CD14-positive monocyte (primary cell): Measurements from ENCODE around the gene SSTR3. TPM values are rescaled to one million over a fixed set of nuclear protein-coding genes. Genes with fewer than 3 reads are reported as not detected.

Experiments used
- DNase-seq, 3 donors: peaks; one replicate each; pipeline ENCODE4 v3.0.0-alpha.2; 2011 to 2022
- H2AFZ ChIP-seq: 2 replicates; pipeline ENCODE4 v1.6.0; 2012; ENCODE audit warnings: mild to moderate bottlenecking, low read depth, low read length, inconsistent platforms; ENCODE audit not compliant: insufficient read depth, poor library complexity, severe bottlenecking
- H3K27ac ChIP-seq, 2 donors: 1 replicate in 1 of 2; 2 replicates in 1 of 2; pipeline ENCODE4 v1.5.1; 2012 to 2013; ENCODE audit warnings: low read length in 2 of 2, control low read depth in 1 of 2, inconsistent platforms in 1 of 2, low read depth in 1 of 2, mild to moderate bottlenecking in 1 of 2
- H3K27me3 ChIP-seq, 2 donors: one replicate each; pipeline versions ENCODE4 v1.6.0 to v1.6.1; 2011 to 2013; ENCODE audit warnings: low read length in 2 of 2; ENCODE audit not compliant: control insufficient read depth in 2 of 2, insufficient read depth in 2 of 2
- H3K36me3 ChIP-seq, 2 donors: replicated peaks in 1 of 2; 1 replicate in 1 of 2; 2 replicates in 1 of 2; pipeline versions ENCODE4 v1.5.1 to v1.6.1; 2012 to 2013; ENCODE audit warnings: low read length in 2 of 2, control low read depth in 1 of 2, inconsistent platforms in 1 of 2, mild to moderate bottlenecking in 1 of 2; ENCODE audit not compliant: insufficient read depth in 2 of 2, control insufficient read depth in 1 of 2
- H3K4me1 ChIP-seq, 2 donors: 1 replicate in 1 of 2; 2 replicates in 1 of 2; pipeline versions ENCODE4 v1.5.1 to v1.6.1; 2012 to 2013; ENCODE audit warnings: low read length in 2 of 2, control low read depth in 1 of 2, inconsistent platforms in 1 of 2, mild to moderate bottlenecking in 1 of 2, moderate library complexity in 1 of 2; ENCODE audit not compliant: insufficient read depth in 2 of 2, control insufficient read depth in 1 of 2
- H3K4me2 ChIP-seq: replicated peaks from 2 replicates; pipeline ENCODE3; 2012; ENCODE audit warnings: low read length, moderate library complexity, mild to moderate bottlenecking; ENCODE audit not compliant: poor library complexity, severe bottlenecking; ENCODE audit errors: extremely low read depth
- H3K4me3 ChIP-seq, 3 experiments: fragments of 200-600 bp in 1 of 3; sonication (generic) in 1 of 3; replicated peaks in 1 of 3; 1 replicate in 2 of 3; 2 replicates in 1 of 3; pipeline ENCODE4 v1.5.1; 2011 to 2013; ENCODE audit warnings: low read length in 3 of 3, mild to moderate bottlenecking in 3 of 3, control low read depth in 2 of 3, low read depth in 2 of 3, inconsistent platforms in 1 of 3, moderate library complexity in 1 of 3
- H3K79me2 ChIP-seq: 2 replicates; pipeline ENCODE4 v1.6.0; 2012; ENCODE audit warnings: mild to moderate bottlenecking, control low read depth, inconsistent platforms, low read length, moderate library complexity; ENCODE audit not compliant: insufficient read depth
- H3K9ac ChIP-seq: 2 replicates; pipeline ENCODE4 v1.6.0; 2017; ENCODE audit warnings: low read length, mild to moderate bottlenecking; ENCODE audit not compliant: insufficient read depth, poor library complexity, severe bottlenecking
- H3K9me3 ChIP-seq, 2 donors: replicated peaks in 1 of 2; 1 replicate in 1 of 2; 2 replicates in 1 of 2; pipeline versions ENCODE4 v1.5.1 to v1.6.1; 2012 to 2013; ENCODE audit warnings: low read length in 2 of 2, control low read depth in 1 of 2; ENCODE audit not compliant: control insufficient read depth in 1 of 2, insufficient read depth in 1 of 2
- H4K20me1 ChIP-seq: 2 replicates; pipeline ENCODE4 v1.6.0; 2012; ENCODE audit warnings: mild to moderate bottlenecking, low read length, control low read depth, moderate library complexity; ENCODE audit not compliant: insufficient read depth
- H3K27ac Mint-ChIP-seq, 7 donors: one replicate each; pipeline ENCODE4 v1.8.0; 2020; ENCODE audit warnings: mild to moderate bottlenecking in 7 of 7, mixed read lengths in 7 of 7, moderate library complexity in 6 of 7, inconsistent platforms in 2 of 7
- H3K27me3 Mint-ChIP-seq, 3 donors: one replicate each; pipeline ENCODE4 v1.8.0; 2021 to 2022; ENCODE audit warnings: low read depth in 3 of 3, mild to moderate bottlenecking in 3 of 3, mixed read lengths in 3 of 3, moderate library complexity in 3 of 3, inconsistent platforms in 1 of 3
- H3K36me3 Mint-ChIP-seq, 2 donors: one replicate each; pipeline ENCODE4 v1.8.0; 2020; ENCODE audit warnings: mixed read lengths in 2 of 2, inconsistent platforms in 1 of 2, mild to moderate bottlenecking in 1 of 2
- H3K4me1 Mint-ChIP-seq: one replicate; pipeline ENCODE4 v1.8.0; 2020; ENCODE audit warnings: mild to moderate bottlenecking, mixed read lengths
- H3K4me3 Mint-ChIP-seq, 2 donors: one replicate each; pipeline ENCODE4 v1.8.0; 2020; ENCODE audit warnings: mild to moderate bottlenecking in 2 of 2, mixed read lengths in 2 of 2, moderate library complexity in 1 of 2
- H3K9me3 Mint-ChIP-seq, 7 donors: one replicate each; pipeline ENCODE4 v1.8.0; 2020 to 2022; ENCODE audit warnings: mixed read lengths in 7 of 7, mild to moderate bottlenecking in 6 of 7, moderate library complexity in 6 of 7, inconsistent platforms in 2 of 7
- WGBS: methylation state at CpG from one replicate; pipeline ENCODE4 v1.1.5; 2013; ENCODE audit warnings: missing lambda C conversion rate; ENCODE audit not compliant: insufficient coverage; 5-methylcytosine and 5-hydroxymethylcytosine counted together
- intact Hi-C, 2 donors: fragments of 100-400 bp; cut with micrococcal nuclease; formaldehyde crosslinking; loops; one replicate each; pipeline versions ENCODE4 v1.15.0 to v1.15.1; 2023
- polyA plus RNA-seq, 3 donors: library from polyadenylated mRNA; depleted of rRNA in 1 of 3; unstranded in 2 of 3; stranded (reverse) in 1 of 3; fragments of 300-500 nt in 2 of 3; fragments of >200 nt in 1 of 3; fragmentation: Illumina TruSeq in 2 of 3; gene quantifications; 1 replicate in 2 of 3; 2 replicates in 1 of 3; pipeline ENCODE4 v1.2.3, GENCODE V29; 2012 to 2021
- TF ChIP-seq, protein P1 (sequence below): fragments of 200-600 bp; IDR thresholded peaks from one replicate; pipeline ENCODE4 v1.8.0; 2022; ENCODE audit warnings: antibody characterized with exemption, mild to moderate bottlenecking

Gene SSTR3
- polyA plus RNA-seq, 3 donors: 0.04 TPM; not detected in 2

DNA sequence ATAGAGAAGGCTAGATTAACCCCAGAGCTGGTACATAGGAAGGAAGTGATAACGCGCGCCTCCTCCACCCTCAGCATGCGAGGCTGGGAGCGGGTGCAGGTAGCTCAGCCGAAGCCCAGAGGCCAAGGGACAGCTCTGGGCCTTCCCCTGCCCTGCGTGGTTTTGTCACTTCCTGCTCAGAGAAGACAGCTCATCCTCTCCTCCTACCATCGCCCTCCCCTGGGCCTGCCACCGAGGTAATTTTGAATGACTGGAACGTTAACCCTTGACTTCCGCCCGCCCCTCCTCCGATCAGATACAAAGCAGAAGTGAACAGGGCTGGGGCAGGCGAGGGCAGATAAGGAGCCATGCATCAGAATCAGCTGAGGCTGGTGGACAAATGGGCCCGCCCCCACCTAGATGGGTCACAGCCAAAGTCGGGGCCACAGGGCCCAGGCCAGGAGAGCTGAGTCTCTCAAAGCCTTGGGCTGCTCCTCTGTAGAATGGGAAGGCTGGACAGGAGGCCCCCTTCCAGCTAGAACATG, 30.2 kb upstream of the SSTR3 start:
- Histone ChIP-seq H3K4me1 (peaks cover 79 to 84% of the 10 kb centered on the region in 2 donors), H2AFZ (no peak overlapping the region), H3K9ac (peak overlapping the region; percentile 93), H3K79me2 (peaks cover 67% of the 10 kb centered on the region), H3K4me2 (peak overlapping the region; percentile 97), H3K9me3 (no peaks in the 10 kb centered on the region), H4K20me1 (peaks cover 48% of the 10 kb centered on the region), H3K36me3 (peaks cover 36 to 40% of the 10 kb centered on the region in 2 donors), H3K4me3 (peak overlapping the region; percentile 77 to 99 (median 96)), H3K27ac (peak overlapping the region; percentile 96 to 98), H3K27me3 (no peaks in the 10 kb centered on the region)
- DNase-seq: peak; percentile 92 to 98 (median 97)
- intact Hi-C loops: loop anchor here in 1 of 2 donors (1.0 to 5.0 kb wide), 2 partner anchors 12 to 40 kb away; partner anchors contain the start of gene CYTH4
- Mint-ChIP-seq H3K27ac (peak overlapping the region; percentile 95 to 99 (median 97)), H3K9me3 (no peaks in the 10 kb centered on the region), H3K4me3 (peak overlapping the region; percentile 92 to 95), H3K36me3 (peaks cover 38 to 47% of the 10 kb centered on the region in 2 donors), H3K27me3 (peaks cover 0 to 2% (median 1%) of the 10 kb centered on the region in 3 donors), H3K4me1 (peaks cover 75% of the 10 kb centered on the region)
- TF ChIP-seq, protein P1, sequence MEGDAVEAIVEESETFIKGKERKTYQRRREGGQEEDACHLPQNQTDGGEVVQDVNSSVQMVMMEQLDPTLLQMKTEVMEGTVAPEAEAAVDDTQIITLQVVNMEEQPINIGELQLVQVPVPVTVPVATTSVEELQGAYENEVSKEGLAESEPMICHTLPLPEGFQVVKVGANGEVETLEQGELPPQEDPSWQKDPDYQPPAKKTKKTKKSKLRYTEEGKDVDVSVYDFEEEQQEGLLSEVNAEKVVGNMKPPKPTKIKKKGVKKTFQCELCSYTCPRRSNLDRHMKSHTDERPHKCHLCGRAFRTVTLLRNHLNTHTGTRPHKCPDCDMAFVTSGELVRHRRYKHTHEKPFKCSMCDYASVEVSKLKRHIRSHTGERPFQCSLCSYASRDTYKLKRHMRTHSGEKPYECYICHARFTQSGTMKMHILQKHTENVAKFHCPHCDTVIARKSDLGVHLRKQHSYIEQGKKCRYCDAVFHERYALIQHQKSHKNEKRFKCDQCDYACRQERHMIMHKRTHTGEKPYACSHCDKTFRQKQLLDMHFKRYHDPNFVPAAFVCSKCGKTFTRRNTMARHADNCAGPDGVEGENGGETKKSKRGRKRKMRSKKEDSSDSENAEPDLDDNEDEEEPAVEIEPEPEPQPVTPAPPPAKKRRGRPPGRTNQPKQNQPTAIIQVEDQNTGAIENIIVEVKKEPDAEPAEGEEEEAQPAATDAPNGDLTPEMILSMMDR: no peak
- 0% methylated on average over 15 of the region's 16 CpGs for WGBS

DNA sequence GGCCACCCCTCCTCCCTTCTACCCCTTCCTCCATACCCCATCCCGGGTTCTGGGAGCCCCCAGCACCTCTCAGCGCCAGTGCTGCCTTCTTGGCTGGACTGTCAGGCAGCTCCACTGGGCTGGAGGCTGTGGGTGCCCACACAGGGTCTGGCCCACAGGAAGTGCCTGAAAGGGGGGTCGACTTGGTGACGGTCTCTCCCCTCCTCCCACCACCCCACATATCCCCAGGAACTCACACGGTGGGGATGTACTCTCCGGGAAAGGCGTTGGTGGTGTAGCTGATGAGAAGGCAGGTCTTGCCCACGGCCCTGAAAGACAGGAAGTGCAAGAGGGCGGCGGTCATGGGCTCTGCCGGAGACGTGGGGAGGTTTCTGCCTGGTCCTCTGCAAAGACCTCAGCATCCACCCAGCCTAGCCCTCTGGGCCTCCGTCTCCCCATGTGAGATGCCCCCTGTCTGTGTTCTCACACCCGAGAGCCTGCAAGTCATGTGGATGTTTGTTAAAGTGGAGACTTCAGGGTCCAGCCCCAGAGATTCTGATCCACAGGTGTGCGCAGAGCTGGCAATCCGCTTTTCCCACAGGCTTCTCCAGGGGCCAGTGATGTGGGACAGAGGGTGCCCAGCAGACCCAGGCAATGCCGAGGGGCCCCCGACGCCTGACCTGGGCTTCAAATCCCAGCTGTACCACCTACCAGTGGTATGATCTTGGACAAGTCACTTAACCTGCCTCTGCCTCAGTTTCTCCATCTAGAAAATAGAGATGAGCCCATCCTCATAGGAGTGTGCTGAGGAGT, 29.3 kb upstream of the SSTR3 start:
- Histone ChIP-seq H4K20me1 (peaks cover 57% of the 10 kb centered on the region), H3K27ac (peak overlapping the region; percentile 96 to 98), H3K4me1 (peaks cover 87 to 93% of the 10 kb centered on the region in 2 donors), H2AFZ (no peak overlapping the region), H3K36me3 (peaks cover 42 to 49% of the 10 kb centered on the region in 2 donors), H3K79me2 (peaks cover 76% of the 10 kb centered on the region), H3K27me3 (no peaks in the 10 kb centered on the region), H3K9me3 (no peaks in the 10 kb centered on the region), H3K4me3 (peak overlapping the region; percentile 27 to 99 (median 96)), H3K9ac (peak overlapping the region; percentile 93), H3K4me2 (peak overlapping the region; percentile 97)
- 23% methylated on average over 8 of the region's 19 CpGs for WGBS
- TF ChIP-seq, protein P1: no peak
- intact Hi-C loops: loop anchor here in 1 of 2 donors (1.0 to 5.0 kb wide), 2 partner anchors 11 to 41 kb away; partner anchors contain the start of gene CYTH4
- Mint-ChIP-seq H3K36me3 (peaks cover 43 to 56% of the 10 kb centered on the region in 2 donors), H3K27ac (peak overlapping the region; percentile 95 to 99 (median 97)), H3K27me3 (peaks cover 0 to 2% (median 0%) of the 10 kb centered on the region in 3 donors), H3K4me1 (peaks cover 83% of the 10 kb centered on the region), H3K4me3 (peak overlapping the region; percentile 92 to 95), H3K9me3 (no peaks in the 10 kb centered on the region)
- peak; percentile 57 to 70 (median 61) for DNase-seq
